Fibroblast of upper back skin (primary cell): ENCODE data around the gene EPAS1.

Experiments
- DNase-seq: peaks from one replicate; pipeline ENCODE4 v3.0.0-alpha.2; 2013

EPAS1 gene

GRCh38 chr2:46342566-46343315 lies 45.5 kb downstream of the EPAS1 start:
- DNase-seq, result no peak

- DNase-seq, result no peak
Measured at GRCh38 chr2:46344706-46345105, 47.5 kb downstream of the EPAS1 start.

GRCh38 chr2:46345775-46346174 lies 48.6 kb downstream of the EPAS1 start:
- no peak for DNase-seq

- no peak for DNase-seq
Measured at GRCh38 chr2:46346719-46347118, 49.5 kb downstream of the EPAS1 start.

- DNase-seq, result no peak
Measured at GRCh38 chr2:46347648-46348280, 50.6 kb downstream of the EPAS1 start.

GRCh38 chr2:46349115-46349547 lies 51.9 kb downstream of the EPAS1 start:
- no peak for DNase-seq

GRCh38 chr2:46350029-46350689 lies 53.0 kb downstream of the EPAS1 start:
- DNase-seq, result no peak

- no peak for DNase-seq
Measured at GRCh38 chr2:46351098-46351749, 54.0 kb downstream of the EPAS1 start.

GRCh38 chr2:46351750-46352138 lies 54.5 kb downstream of the EPAS1 start:
- DNase-seq, result no peak

GRCh38 chr2:46352621-46353020 lies 55.4 kb downstream of the EPAS1 start:
- DNase-seq, result no peak

GRCh38 chr2:46353509-46353908 lies 56.3 kb downstream of the EPAS1 start:
- DNase-seq, result no peak

- DNase-seq, result no peak
Measured at GRCh38 chr2:46355756-46356155, 58.5 kb downstream of the EPAS1 start.

GRCh38 chr2:46356991-46357390 lies 59.8 kb downstream of the EPAS1 start:
- DNase-seq, result no peak

GRCh38 chr2:46358713-46359112 lies 61.5 kb downstream of the EPAS1 start:
- no peak for DNase-seq

GRCh38 chr2:46360303-46360702 lies 63.1 kb downstream of the EPAS1 start:
- DNase-seq, result no peak

GRCh38 chr2:46361920-46362666 lies 64.9 kb downstream of the EPAS1 start:
- DNase-seq, result no peak

- DNase-seq, result peak; percentile 11
Measured at GRCh38 chr2:46362667-46363012, 65.4 kb downstream of the EPAS1 start.

- peak; percentile 73 for DNase-seq
Measured at GRCh38 chr2:46363535-46364170, 66.4 kb downstream of the EPAS1 start.

GRCh38 chr2:46364797-46365457 lies 67.7 kb downstream of the EPAS1 start:
- peak; percentile 74 for DNase-seq

GRCh38 chr2:46365913-46366667 lies 68.9 kb downstream of the EPAS1 start:
- peak; percentile 13 for DNase-seq

- DNase-seq, result no peak
Measured at GRCh38 chr2:46366668-46367052, 69.5 kb downstream of the EPAS1 start.
